ENCODE data around the gene RNF214. TPM values are rescaled to one million over a fixed set of nuclear protein-coding genes. Genes with fewer than 3 reads are reported as not detected.
A peak's percentile ranks its signal among the peaks of the same experiment; 100 is the strongest.

The RNF214 gene
- total RNA-seq, 4 donors from 2014 or later: 12.4 to 21.5 (median 18.4) TPM

DNA sequence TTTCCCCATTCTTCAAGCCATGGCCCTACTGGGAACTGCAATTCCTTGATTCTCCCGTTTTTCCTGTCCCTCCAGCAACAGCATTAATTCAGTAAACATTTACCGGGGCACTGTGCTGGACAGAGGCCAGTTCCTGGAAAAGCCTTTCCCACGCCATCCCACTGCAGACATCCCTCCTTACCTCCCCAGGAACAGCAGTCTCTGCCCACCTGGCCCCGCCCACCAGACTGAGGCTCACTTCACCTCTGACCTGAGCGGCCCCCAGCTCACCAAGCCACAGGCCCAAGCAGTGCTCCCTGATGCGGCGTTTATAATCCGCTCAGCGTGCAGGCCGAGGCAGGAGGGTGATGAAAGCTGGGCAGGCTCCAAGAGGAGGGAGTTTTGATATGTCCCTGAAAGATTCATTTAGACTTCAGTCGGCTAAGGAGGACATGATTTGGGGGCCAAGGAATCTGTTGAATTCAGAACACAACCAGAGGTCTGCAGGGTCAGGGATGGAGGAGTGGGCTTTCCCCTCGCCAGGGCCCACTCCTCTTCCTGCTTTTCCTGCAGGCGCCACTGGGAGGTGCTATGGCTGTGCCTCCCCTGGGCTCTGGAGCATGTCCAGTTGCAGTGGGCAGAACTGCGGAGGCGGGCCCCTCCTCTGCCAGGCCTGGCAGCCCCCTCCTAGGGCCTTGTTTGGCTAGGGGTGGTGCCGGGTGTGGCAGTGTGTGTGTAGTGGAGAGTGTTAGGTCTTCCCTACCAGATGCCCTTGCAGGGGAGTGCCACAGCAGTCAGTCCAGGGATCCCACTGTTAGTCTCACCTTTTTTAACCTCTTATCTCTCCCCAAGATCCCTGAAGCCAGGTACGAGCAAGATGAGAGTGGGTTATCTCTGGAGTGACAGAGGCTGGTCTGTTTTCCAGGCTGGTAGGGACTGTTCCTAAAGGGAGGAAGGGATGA lies 34.7 kb upstream of the RNF214 start:
- H3K27me3 ChIP-seq: no peaks in the 10 kb centered on the region
- TF ChIP-seq POLR2AphosphoS5 (IDR thresholded peaks at IDR 0.05): peak; percentile 85 to 98
- no peak for TF ChIP-seq EP300 (IDR thresholded peaks at IDR 0.05)
- TF ChIP-seq POLR2A (IDR thresholded peaks at IDR 0.05; ENCODE audit: low read depth): peak; percentile 27
- TF ChIP-seq, protein P1, sequence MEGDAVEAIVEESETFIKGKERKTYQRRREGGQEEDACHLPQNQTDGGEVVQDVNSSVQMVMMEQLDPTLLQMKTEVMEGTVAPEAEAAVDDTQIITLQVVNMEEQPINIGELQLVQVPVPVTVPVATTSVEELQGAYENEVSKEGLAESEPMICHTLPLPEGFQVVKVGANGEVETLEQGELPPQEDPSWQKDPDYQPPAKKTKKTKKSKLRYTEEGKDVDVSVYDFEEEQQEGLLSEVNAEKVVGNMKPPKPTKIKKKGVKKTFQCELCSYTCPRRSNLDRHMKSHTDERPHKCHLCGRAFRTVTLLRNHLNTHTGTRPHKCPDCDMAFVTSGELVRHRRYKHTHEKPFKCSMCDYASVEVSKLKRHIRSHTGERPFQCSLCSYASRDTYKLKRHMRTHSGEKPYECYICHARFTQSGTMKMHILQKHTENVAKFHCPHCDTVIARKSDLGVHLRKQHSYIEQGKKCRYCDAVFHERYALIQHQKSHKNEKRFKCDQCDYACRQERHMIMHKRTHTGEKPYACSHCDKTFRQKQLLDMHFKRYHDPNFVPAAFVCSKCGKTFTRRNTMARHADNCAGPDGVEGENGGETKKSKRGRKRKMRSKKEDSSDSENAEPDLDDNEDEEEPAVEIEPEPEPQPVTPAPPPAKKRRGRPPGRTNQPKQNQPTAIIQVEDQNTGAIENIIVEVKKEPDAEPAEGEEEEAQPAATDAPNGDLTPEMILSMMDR (IDR thresholded peaks at IDR 0.05): peak; percentile 78 to 93 (median 89)
- WGBS: 63% methylated on average over 7 of the region's 17 CpGs
- intact Hi-C loops (cut with DNase I): loop anchor here (2.0 kb wide), 1 partner anchor 27 kb away; no protein-coding TSS in a partner anchor
- peak overlapping the region; percentile 66 to 88 (median 78) for H3K4me3 ChIP-seq
- no peak for DNase-seq (ENCODE audit: extremely low spot score)
- peak overlapping the region; percentile 94 to 97 (median 96) for H3K27ac ChIP-seq (replicated peaks in 1 of 4)
- no peaks in the 10 kb centered on the region for H3K9me3 ChIP-seq
- peaks cover 17 to 43% (median 40%) of the 10 kb centered on the region in 4 donors for H3K4me1 ChIP-seq
- peaks cover 15 to 55% (median 43%) of the 10 kb centered on the region in 4 donors for H3K36me3 ChIP-seq

DNA sequence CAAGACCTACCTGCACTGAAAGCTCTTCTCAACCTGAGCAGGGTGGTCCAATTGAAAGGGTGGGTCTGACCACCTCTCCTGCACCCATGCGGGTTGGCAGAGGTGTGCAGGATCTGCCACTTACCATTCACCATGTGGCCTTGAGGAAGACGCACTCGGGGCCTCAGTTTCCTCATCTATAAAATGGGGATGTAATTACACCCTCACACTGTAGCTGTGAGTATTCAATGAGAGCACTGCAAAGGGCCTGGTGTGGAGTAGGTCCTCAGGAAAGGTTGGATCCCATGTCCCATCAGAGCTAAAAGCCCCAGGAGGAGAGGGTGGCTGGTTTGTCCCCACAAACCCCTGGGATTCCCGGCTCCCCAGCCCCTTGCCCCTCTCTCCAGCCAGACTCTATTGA lies 33.9 kb upstream of the RNF214 start:
- intact Hi-C loops (cut with DNase I): loop anchor here (2.0 kb wide), 1 partner anchor 26 kb away; no protein-coding TSS in a partner anchor
- Histone ChIP-seq H3K36me3 (peaks cover 12 to 55% (median 41%) of the 10 kb centered on the region in 4 donors), H3K4me3 (peak overlapping the region; percentile 66 to 88 (median 78)), H3K27me3 (no peaks in the 10 kb centered on the region), H3K4me1 (peaks cover 17 to 52% (median 40%) of the 10 kb centered on the region in 4 donors), H3K27ac (replicated peaks in 1 of 4) (peak overlapping the region; percentile 94 to 97 (median 96)), H3K9me3 (no peaks in the 10 kb centered on the region)
- TF ChIP-seq EP300 (IDR thresholded peaks at IDR 0.05) (no peak), POLR2A (IDR thresholded peaks at IDR 0.05; ENCODE audit: low read depth) (no peak), POLR2AphosphoS5 (IDR thresholded peaks at IDR 0.05) (no peak)
- TF ChIP-seq, protein P1 (IDR thresholded peaks at IDR 0.05): no peak
- WGBS: 0% methylated on average over 1 of the region's 4 CpGs
- no peak for DNase-seq (ENCODE audit: extremely low spot score)

DNA sequence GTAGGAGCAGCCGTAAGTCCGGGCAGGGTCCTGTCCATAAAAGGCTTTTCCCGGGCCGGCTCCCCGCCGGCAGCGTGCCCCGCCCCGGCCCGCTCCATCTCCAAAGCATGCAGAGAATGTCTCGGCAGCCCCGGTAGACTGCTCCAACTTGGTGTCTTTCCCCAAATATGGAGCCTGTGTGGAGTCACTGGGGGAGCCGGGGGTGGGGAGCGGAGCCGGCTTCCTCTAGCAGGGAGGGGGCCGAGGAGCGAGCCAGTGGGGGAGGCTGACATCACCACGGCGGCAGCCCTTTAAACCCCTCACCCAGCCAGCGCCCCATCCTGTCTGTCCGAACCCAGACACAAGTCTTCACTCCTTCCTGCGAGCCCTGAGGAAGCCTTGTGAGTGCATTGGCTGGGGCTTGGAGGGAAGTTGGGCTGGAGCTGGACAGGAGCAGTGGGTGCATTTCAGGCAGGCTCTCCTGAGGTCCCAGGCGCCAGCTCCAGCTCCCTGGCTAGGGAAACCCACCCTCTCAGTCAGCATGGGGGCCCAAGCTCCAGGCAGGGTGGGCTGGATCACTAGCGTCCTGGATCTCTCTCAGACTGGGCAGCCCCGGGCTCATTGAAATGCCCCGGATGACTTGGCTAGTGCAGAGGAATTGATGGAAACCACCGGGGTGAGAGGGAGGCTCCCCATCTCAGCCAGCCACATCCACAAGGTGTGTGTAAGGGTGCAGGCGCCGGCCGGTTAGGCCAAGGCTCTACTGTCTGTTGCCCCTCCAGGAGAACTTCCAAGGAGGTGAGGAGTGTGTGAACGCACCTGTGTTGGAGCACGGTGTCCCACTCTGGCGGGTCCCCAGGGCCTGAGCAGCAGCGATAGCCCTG lies 33.2 kb upstream of the RNF214 start, which contains the start of gene TAGLN:
TSS of gene TAGLN (plus strand) at position 318 of the 863 bp plus-strand sequence. CDS start 3,644 bp downstream, outside the sequence.
- TF ChIP-seq EP300 (IDR thresholded peaks at IDR 0.05) (no peak), POLR2A (IDR thresholded peaks at IDR 0.05; ENCODE audit: low read depth) (peak; percentile 55), POLR2AphosphoS5 (IDR thresholded peaks at IDR 0.05) (peak; percentile 86 to 99)
- TF ChIP-seq, protein P1 (IDR thresholded peaks at IDR 0.05): no peak
- peak within 1 kb of the TSS; percentile 66 to 88 (median 78) for H3K4me3 ChIP-seq
- no peaks in the 10 kb centered on the region for H3K27me3 ChIP-seq
- WGBS: 21% methylated on average over 19 of the region's 34 CpGs
- intact Hi-C loops (cut with DNase I): loop anchor here (2.0 kb wide), 1 partner anchor 26 kb away; no protein-coding TSS in a partner anchor
- peak within 1 kb of the TSS; percentile 94 to 97 (median 96) for H3K27ac ChIP-seq (replicated peaks in 1 of 4)
- H3K36me3 ChIP-seq: peaks cover 14 to 55% (median 41%) of the 10 kb centered on the region in 4 donors
- peaks cover 22 to 58% (median 41%) of the 10 kb centered on the region in 4 donors for H3K4me1 ChIP-seq
- DNase-seq (ENCODE audit: extremely low spot score): no peak
- no peaks in the 10 kb centered on the region for H3K9me3 ChIP-seq
